Sigmoid colon (tissue), 7 donors: ENCODE results near the gene PMAIP1. TPM values are rescaled to one million over a fixed set of nuclear protein-coding genes. Genes with fewer than 3 reads are reported as not detected.

ENCODE experiments used
- DNase-seq: peaks from one replicate; pipeline ENCODE4 v3.0.0-alpha.2; 2019
- H3K27ac ChIP-seq, 4 donors: fragments of 200-600 bp; sonication (generic); one replicate each; pipeline ENCODE4 v1.5.1; 2016 to 2019; ENCODE audit warnings: mild to moderate bottlenecking in 1 of 4
- H3K27me3 ChIP-seq, 3 donors: fragments of 200-600 bp; sonication (generic); one replicate each; pipeline ENCODE4 v1.5.1; 2019; ENCODE audit warnings: mild to moderate bottlenecking in 1 of 3
- H3K36me3 ChIP-seq, 4 donors: fragments of 200-600 bp; sonication (generic); one replicate each; pipeline ENCODE4 v1.5.1; 2016 to 2019
- H3K4me1 ChIP-seq, 4 donors: fragments of 200-600 bp; sonication (generic); one replicate each; pipeline ENCODE4 v1.5.1; 2017 to 2019
- H3K4me3 ChIP-seq, 4 donors: fragments of 200-600 bp; sonication (generic); one replicate each; pipeline ENCODE4 v1.5.1; 2017 to 2019; ENCODE audit warnings: mild to moderate bottlenecking in 2 of 4, moderate library complexity in 1 of 4
- H3K9me3 ChIP-seq, 4 donors: fragments of 200-600 bp in 3 of 4; sonication (generic) in 3 of 4; one replicate each; pipeline versions ENCODE4 v1.5.1 to v1.6.1; 2013 to 2019
- CTCF ChIP-seq, 4 experiments: fragments of 450-650 bp in 3 of 4; fragments of 200-600 bp in 1 of 4; IDR thresholded peaks; one replicate each; pipeline ENCODE4 v1.5.1; 2016 to 2019; ENCODE audit warnings: antibody characterized with exemption in 4 of 4, mild to moderate bottlenecking in 3 of 4, moderate library complexity in 2 of 4
- EP300 ChIP-seq, 4 donors: sonication (generic); formaldehyde crosslinking; IDR thresholded peaks; one replicate each; pipeline ENCODE4 v1.6.1; 2017; ENCODE audit warnings: antibody characterized with exemption in 4 of 4
- POLR2A ChIP-seq, 2 donors: fragments of 450-650 bp; IDR thresholded peaks; one replicate each; pipeline ENCODE4 v1.6.1; 2016; ENCODE audit warnings: antibody characterized with exemption in 2 of 2, mild to moderate bottlenecking in 2 of 2, moderate library complexity in 2 of 2
- POLR2AphosphoS5 ChIP-seq, 4 donors: sonication (generic); formaldehyde crosslinking; IDR thresholded peaks; one replicate each; pipeline ENCODE4 v1.6.1; 2017; ENCODE audit warnings: antibody characterized with exemption in 4 of 4
- WGBS, 2 donors: extraction: QIAGEN DNeasy Blood & Tissue Kit; methylation state at CpG; one replicate each; pipeline ENCODE4 v1.1.7; 2013; 5-methylcytosine and 5-hydroxymethylcytosine counted together
- intact Hi-C: fragments of 100-400 bp; cut with DNase I; formaldehyde crosslinking; loops from one replicate; pipeline ENCODE4 v1.15.1; 2023
- polyA plus RNA-seq, 3 donors: library from polyadenylated mRNA; stranded (reverse); fragments of 200-250 nt; gene quantifications; one replicate each; pipeline ENCODE4 v1.2.3, GENCODE V29; 2013
- total RNA-seq, 4 donors: library from RNA; depleted of rRNA; stranded (reverse); fragments of >200 nt; gene quantifications; one replicate each; pipeline ENCODE4 v1.1.0, GENCODE V29; 2016
- donor health status: healthy with polysubstance abuse.
- donor health status: Bipolar disorder and iron deficiency.
- donor health status: healthy.

PMAIP1 gene
- total and polyA plus RNA-seq, 7 donors, result 0.99 to 9.5 (median 4.4) TPM; not detected in 1

GRCh38 chr18:59951591-59951990, 51.8 kb downstream of the PMAIP1 start:
- Histone ChIP-seq H3K36me3 (no peaks in the 10 kb centered on the region), H3K4me1 (no peaks in the 10 kb centered on the region), H3K9me3 (no peaks in the 10 kb centered on the region), H3K27ac (no peak overlapping the region), H3K4me3 (no peak overlapping the region), H3K27me3 (no peaks in the 10 kb centered on the region)
- WGBS, 2 donors, result 81 to 91% methylated on average over 4 of the region's 4 CpGs
- TF ChIP-seq POLR2A (IDR thresholded peaks at IDR 0.05), result no peak
- TF ChIP-seq CTCF (IDR thresholded peaks at IDR 0.05), result no peak
- TF ChIP-seq POLR2AphosphoS5 (IDR thresholded peaks at IDR 0.05), result no peak
- TF ChIP-seq EP300 (IDR thresholded peaks at IDR 0.05), result no peak
- intact Hi-C loops, result no loop called here
- DNase-seq, result no peak

- TF ChIP-seq CTCF (IDR thresholded peaks at IDR 0.05) (no peak), POLR2A (IDR thresholded peaks at IDR 0.05) (no peak), EP300 (IDR thresholded peaks at IDR 0.05) (no peak), POLR2AphosphoS5 (IDR thresholded peaks at IDR 0.05) (no peak)
- WGBS, 2 donors, result 82 to 85% methylated on average over 6 of the region's 6 CpGs
- H3K36me3 ChIP-seq, result no peaks in the 10 kb centered on the region
- DNase-seq, result no peak
- no peaks in the 10 kb centered on the region for H3K27me3 ChIP-seq
- no peak overlapping the region for H3K27ac ChIP-seq
- intact Hi-C loops, result no loop called here
- H3K9me3 ChIP-seq, result no peaks in the 10 kb centered on the region
- no peaks in the 10 kb centered on the region for H3K4me1 ChIP-seq
- H3K4me3 ChIP-seq, result no peak overlapping the region
These were observed 52.6 kb downstream of the PMAIP1 start for GRCh38 chr18:59952283-59953007.

Other genes starting within 250 kb of the PMAIP1 start
- 10 to 100 TPM; 38.9 to 61.1 (median 48.9) TPM for gene CCBE1, start 202.6 kb upstream of the PMAIP1 start, total RNA-seq
- gene CCBE1, start 202.6 kb upstream of the PMAIP1 start, polyA plus RNA-seq, result 1 to 10 TPM in 1 of 3 donors, under 1 TPM in 2; 0.23 to 2.4 (median 0.60) TPM